Astrocyte (in vitro differentiated cells and primary cell): ENCODE measurements around the gene MDFIC. TPM values are rescaled to one million over a fixed set of nuclear protein-coding genes. Genes with fewer than 3 reads are reported as not detected.

Experiments
- DNase-seq: peaks from one replicate; pipeline ENCODE4 v3.0.0-alpha.2; 2010; ENCODE audit warnings: low read depth
- FAIRE-seq: peaks from 2 replicates; lab custom pipeline; 2011; peaks lifted over from hg19 to GRCh38; lab: Jason Lieb, UNC
- H2AFZ ChIP-seq: 2 replicates; pipeline ENCODE4 v1.6.0; 2012; ENCODE audit warnings: low read depth, low read length, inconsistent platforms
- H3K27ac ChIP-seq: 2 replicates; pipeline ENCODE4 v1.5.1; 2011; ENCODE audit warnings: low read depth, low read length, inconsistent platforms
- H3K27me3 ChIP-seq: 2 replicates; pipeline ENCODE4 v1.6.0; 2011; ENCODE audit warnings: low read length, inconsistent platforms; ENCODE audit not compliant: insufficient read depth
- H3K36me3 ChIP-seq: 2 replicates; pipeline ENCODE4 v1.5.1; 2011; ENCODE audit warnings: low read length, inconsistent platforms; ENCODE audit not compliant: insufficient read depth
- H3K4me1 ChIP-seq: 2 replicates; pipeline ENCODE4 v1.5.1; 2011; ENCODE audit warnings: low read length, inconsistent platforms; ENCODE audit not compliant: insufficient read depth
- H3K4me2 ChIP-seq: 2 replicates; pipeline ENCODE4 v1.6.0; 2012; ENCODE audit warnings: low read length, inconsistent platforms
- H3K4me3 ChIP-seq: 2 replicates; pipeline ENCODE4 v1.5.1; 2011; ENCODE audit warnings: low read depth, mild to moderate bottlenecking, low read length, inconsistent platforms; ENCODE audit not compliant: insufficient read depth
- H3K79me2 ChIP-seq: 2 replicates; pipeline ENCODE4 v1.6.0; 2012; ENCODE audit warnings: mild to moderate bottlenecking, low read length, inconsistent platforms; ENCODE audit not compliant: insufficient read depth
- H3K9ac ChIP-seq: 2 replicates; pipeline ENCODE4 v1.6.0; 2012; ENCODE audit warnings: mild to moderate bottlenecking, low read length, inconsistent platforms
- H3K9me3 ChIP-seq: 2 replicates; pipeline ENCODE4 v1.5.1; 2012; ENCODE audit warnings: low read depth, mild to moderate bottlenecking, low read length, inconsistent platforms; ENCODE audit not compliant: insufficient read depth
- H4K20me1 ChIP-seq: 2 replicates; pipeline ENCODE4 v1.6.0; 2012; ENCODE audit warnings: low read length, inconsistent platforms; ENCODE audit not compliant: insufficient read depth
- H3K27ac Mint-ChIP-seq: one replicate; pipeline ENCODE4 v1.8.0; 2021; ENCODE audit warnings: mild to moderate bottlenecking, mixed read lengths; ENCODE audit not compliant: unreplicated experiment
- H3K27me3 Mint-ChIP-seq: one replicate; pipeline ENCODE4 v1.8.0; 2021; ENCODE audit warnings: low read depth, mixed read lengths; ENCODE audit not compliant: unreplicated experiment
- H3K36me3 Mint-ChIP-seq: one replicate; pipeline ENCODE4 v1.8.0; 2021; ENCODE audit warnings: low read depth, mixed read lengths; ENCODE audit not compliant: unreplicated experiment
- H3K4me1 Mint-ChIP-seq: one replicate; pipeline ENCODE4 v1.8.0; 2021; ENCODE audit warnings: low read depth, mixed read lengths; ENCODE audit not compliant: unreplicated experiment
- H3K4me3 Mint-ChIP-seq: one replicate; pipeline ENCODE4 v1.8.0; 2021; ENCODE audit warnings: mild to moderate bottlenecking, moderate library complexity, mixed read lengths; ENCODE audit not compliant: unreplicated experiment
- H3K9me3 Mint-ChIP-seq: one replicate; pipeline ENCODE4 v1.8.0; 2021; ENCODE audit warnings: mild to moderate bottlenecking, mixed read lengths; ENCODE audit not compliant: unreplicated experiment
- CTCF ChIP-seq: IDR thresholded peaks from 2 replicates; pipeline ENCODE4 v1.5.1; 2011; ENCODE audit warnings: low read depth, mild to moderate bottlenecking, inconsistent platforms, low read length, moderate library complexity; ENCODE audit not compliant: insufficient read depth
- EZH2 ChIP-seq: IDR thresholded peaks from 2 replicates; pipeline ENCODE4 v1.6.1; 2012; ENCODE audit warnings: mild to moderate bottlenecking, low read length, inconsistent platforms; ENCODE audit not compliant: insufficient read depth
- total RNA-seq: library from RNA; stranded (reverse); gene quantifications from 2 replicates; pipeline ENCODE4 v1.2.1, GENCODE V29; 2021

Gene MDFIC
- total RNA-seq, 1 donor from 2014 or later: 20.3 TPM

DNA sequence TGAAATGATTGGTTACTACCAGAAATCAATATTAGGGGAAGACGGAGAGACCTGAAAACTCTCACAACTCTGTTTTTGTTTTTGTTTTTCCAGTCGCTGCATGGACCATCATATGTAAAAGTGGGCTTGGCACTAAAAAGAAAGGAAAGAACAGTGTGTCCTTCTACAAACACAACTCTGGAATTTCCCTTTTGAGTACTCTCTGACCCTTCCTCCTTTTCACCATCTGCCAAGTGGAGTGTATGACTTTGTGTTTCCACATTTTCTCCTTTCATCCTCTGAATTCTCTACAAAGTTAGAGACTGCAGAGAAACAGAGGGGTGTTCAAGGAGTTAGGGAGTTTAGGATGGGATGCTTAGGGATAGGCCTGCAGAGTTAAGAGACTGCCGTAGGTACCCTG, 92.0 kb downstream of the MDFIC start:
- no peaks in the 10 kb centered on the region for H3K27me3 ChIP-seq
- H3K4me3 ChIP-seq: no peak overlapping the region
- no peak overlapping the region for H3K4me2 ChIP-seq
- no peaks in the 10 kb centered on the region for H3K79me2 ChIP-seq
- no peak for FAIRE-seq
- TF ChIP-seq EZH2 (no peak), CTCF (no peak)
- no peak overlapping the region for H2AFZ ChIP-seq
- H3K9ac ChIP-seq: no peak overlapping the region
- no peak for DNase-seq
- H3K4me1 Mint-ChIP-seq: peaks cover 5% of the 10 kb centered on the region
- H3K27ac ChIP-seq: no peak overlapping the region
- H3K36me3 Mint-ChIP-seq: peaks cover 2% of the 10 kb centered on the region
- H4K20me1 ChIP-seq: peaks cover 2% of the 10 kb centered on the region
- peaks cover 4% of the 10 kb centered on the region for H3K4me1 ChIP-seq
- H3K4me3 Mint-ChIP-seq: no peak overlapping the region
- no peaks in the 10 kb centered on the region for H3K27me3 Mint-ChIP-seq
- H3K9me3 Mint-ChIP-seq: no peaks in the 10 kb centered on the region
- peaks cover 3% of the 10 kb centered on the region for H3K36me3 ChIP-seq
- no peak overlapping the region for H3K27ac Mint-ChIP-seq
- H3K9me3 ChIP-seq: no peaks in the 10 kb centered on the region

GRCh38 chr7:115014794-115015193, 92.9 kb downstream of the MDFIC start:
- H3K4me3 Mint-ChIP-seq: no peak overlapping the region
- Histone ChIP-seq H3K4me3 (no peak overlapping the region), H3K9ac (no peak overlapping the region), H3K4me1 (peaks cover 4% of the 10 kb centered on the region), H3K36me3 (peaks cover 3% of the 10 kb centered on the region), H4K20me1 (no peaks in the 10 kb centered on the region), H3K4me2 (no peak overlapping the region), H3K27me3 (no peaks in the 10 kb centered on the region), H2AFZ (no peak overlapping the region), H3K9me3 (no peaks in the 10 kb centered on the region), H3K27ac (no peak overlapping the region), H3K79me2 (no peaks in the 10 kb centered on the region)
- FAIRE-seq (no peak), DNase-seq (no peak)
- H3K4me1 Mint-ChIP-seq: peaks cover 5% of the 10 kb centered on the region
- no peak overlapping the region for H3K27ac Mint-ChIP-seq
- no peak for TF ChIP-seq CTCF
- no peak for TF ChIP-seq EZH2
- H3K9me3 Mint-ChIP-seq: no peaks in the 10 kb centered on the region
- H3K36me3 Mint-ChIP-seq: peaks cover 2% of the 10 kb centered on the region
- H3K27me3 Mint-ChIP-seq: no peaks in the 10 kb centered on the region

DNA sequence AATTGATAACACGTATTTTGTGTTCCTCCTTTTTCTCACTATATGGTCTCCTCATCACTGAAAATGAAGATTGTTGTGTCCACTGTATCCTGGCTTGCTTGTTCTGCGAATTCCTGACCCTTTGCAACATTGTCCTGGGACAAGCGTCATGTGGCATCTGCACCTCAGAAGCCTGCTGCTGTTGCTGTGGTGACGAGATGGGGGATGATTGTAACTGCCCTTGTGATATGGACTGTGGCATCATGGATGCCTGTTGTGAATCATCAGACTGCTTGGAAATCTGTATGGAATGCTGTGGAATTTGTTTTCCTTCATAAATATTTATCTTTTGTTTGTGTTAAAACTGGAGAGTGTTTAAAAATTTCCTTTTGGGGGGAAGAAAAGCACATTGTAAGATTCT, 93.7 kb downstream of the MDFIC start:
- peak; percentile 67 for DNase-seq
- Histone ChIP-seq H3K9me3 (no peaks in the 10 kb centered on the region), H3K36me3 (peaks cover 3% of the 10 kb centered on the region), H3K4me2 (no peak overlapping the region), H3K79me2 (no peaks in the 10 kb centered on the region), H4K20me1 (no peaks in the 10 kb centered on the region), H3K27me3 (no peaks in the 10 kb centered on the region), H3K4me1 (peaks cover 4% of the 10 kb centered on the region), H2AFZ (no peak overlapping the region), H3K9ac (no peak overlapping the region), H3K27ac (peak overlapping the region; percentile 11), H3K4me3 (no peak overlapping the region)
- peak overlapping the region; percentile 30 for H3K27ac Mint-ChIP-seq
- peaks cover 2% of the 10 kb centered on the region for H3K36me3 Mint-ChIP-seq
- TF ChIP-seq CTCF (no peak), EZH2 (no peak)
- H3K27me3 Mint-ChIP-seq: no peaks in the 10 kb centered on the region
- no peak for FAIRE-seq
- peaks cover 5% of the 10 kb centered on the region for H3K4me1 Mint-ChIP-seq
- H3K9me3 Mint-ChIP-seq: no peaks in the 10 kb centered on the region
- H3K4me3 Mint-ChIP-seq: no peak overlapping the region
